ENCODE data around the gene AFF3. TPM values are rescaled to one million over a fixed set of nuclear protein-coding genes. Genes with fewer than 3 reads are reported as not detected.

The AFF3 gene
- total RNA-seq, 1 donor from 2014 or later, result 12.2 TPM

GRCh38 chr2:99801327-99801901 lies 341.0 kb downstream of the AFF3 start:
- no peak for DNase-seq (ENCODE audit: low spot score)
- peaks cover 6% of the 10 kb centered on the region for H3K4me1 Mint-ChIP-seq (ENCODE audit: unreplicated experiment)
- H3K4me3 Mint-ChIP-seq (ENCODE audit: unreplicated experiment), result no peak overlapping the region
- no peaks in the 10 kb centered on the region for H3K9me3 Mint-ChIP-seq (ENCODE audit: unreplicated experiment)
- peaks cover 1% of the 10 kb centered on the region for H3K27me3 Mint-ChIP-seq (ENCODE audit: unreplicated experiment)
- no peak for TF ChIP-seq CTCF (IDR thresholded peaks at IDR 0.05; ENCODE audit: unreplicated experiment)
- H3K36me3 Mint-ChIP-seq (ENCODE audit: low read depth, unreplicated experiment), result no peaks in the 10 kb centered on the region
- H3K27ac Mint-ChIP-seq (ENCODE audit: unreplicated experiment), result no peak overlapping the region

- H3K36me3 Mint-ChIP-seq (ENCODE audit: low read depth, unreplicated experiment), result no peaks in the 10 kb centered on the region
- TF ChIP-seq CTCF (IDR thresholded peaks at IDR 0.05; ENCODE audit: unreplicated experiment), result no peak
- no peak overlapping the region for H3K27ac Mint-ChIP-seq (ENCODE audit: unreplicated experiment)
- DNase-seq (ENCODE audit: low spot score), result no peak
- no peak overlapping the region for H3K4me3 Mint-ChIP-seq (ENCODE audit: unreplicated experiment)
- H3K9me3 Mint-ChIP-seq (ENCODE audit: unreplicated experiment), result no peaks in the 10 kb centered on the region
- H3K27me3 Mint-ChIP-seq (ENCODE audit: unreplicated experiment), result peaks cover 2% of the 10 kb centered on the region
- no peaks in the 10 kb centered on the region for H3K4me1 Mint-ChIP-seq (ENCODE audit: unreplicated experiment)
Observed at GRCh38 chr2:99797475-99797874, 344.9 kb downstream of the AFF3 start.

- TF ChIP-seq CTCF (IDR thresholded peaks at IDR 0.05; ENCODE audit: unreplicated experiment), result no peak
- Mint-ChIP-seq H3K4me3 (ENCODE audit: unreplicated experiment) (no peak overlapping the region), H3K9me3 (ENCODE audit: unreplicated experiment) (no peaks in the 10 kb centered on the region), H3K36me3 (ENCODE audit: low read depth, unreplicated experiment) (no peaks in the 10 kb centered on the region), H3K27ac (ENCODE audit: unreplicated experiment) (no peak overlapping the region), H3K4me1 (ENCODE audit: unreplicated experiment) (no peaks in the 10 kb centered on the region), H3K27me3 (ENCODE audit: unreplicated experiment) (peaks cover 2% of the 10 kb centered on the region)
- DNase-seq (ENCODE audit: low spot score), result no peak
Observed at GRCh38 chr2:99794414-99794813, 348.0 kb downstream of the AFF3 start.

GRCh38 chr2:99793022-99793421 lies 349.4 kb downstream of the AFF3 start:
- Mint-ChIP-seq H3K4me1 (ENCODE audit: unreplicated experiment) (no peaks in the 10 kb centered on the region), H3K27me3 (ENCODE audit: unreplicated experiment) (peaks cover 1% of the 10 kb centered on the region), H3K27ac (ENCODE audit: unreplicated experiment) (no peak overlapping the region), H3K36me3 (ENCODE audit: low read depth, unreplicated experiment) (no peaks in the 10 kb centered on the region), H3K9me3 (ENCODE audit: unreplicated experiment) (no peaks in the 10 kb centered on the region), H3K4me3 (ENCODE audit: unreplicated experiment) (no peak overlapping the region)
- TF ChIP-seq CTCF (IDR thresholded peaks at IDR 0.05; ENCODE audit: unreplicated experiment), result no peak
- DNase-seq (ENCODE audit: low spot score), result no peak

GRCh38 chr2:99789849-99790248 lies 352.5 kb downstream of the AFF3 start:
- Mint-ChIP-seq H3K27me3 (ENCODE audit: unreplicated experiment) (peaks cover 5% of the 10 kb centered on the region), H3K27ac (ENCODE audit: unreplicated experiment) (no peak overlapping the region)

More at GRCh38 chr2:99789849-99790248, 352.5 kb downstream of the AFF3 start:
- TF ChIP-seq CTCF (IDR thresholded peaks at IDR 0.05; ENCODE audit: unreplicated experiment), result no peak
- Mint-ChIP-seq H3K4me3 (ENCODE audit: unreplicated experiment) (no peak overlapping the region), H3K4me1 (ENCODE audit: unreplicated experiment) (no peaks in the 10 kb centered on the region), H3K9me3 (ENCODE audit: unreplicated experiment) (no peaks in the 10 kb centered on the region), H3K36me3 (ENCODE audit: low read depth, unreplicated experiment) (no peaks in the 10 kb centered on the region)
- no peak for DNase-seq (ENCODE audit: low spot score)
